IPS DF 6.9 (cell line): ENCODE measurements around the gene SLC23A2.
"Not testable (repeated sequence)": the region's sequence is repeated elsewhere in the genome, so short reads cannot be mapped to it uniquely, and the experiment has no call there.

ENCODE experiments used
- DNase-seq: peaks from one replicate; pipeline ENCODE4 v3.0.0-alpha.2; 2013; ENCODE audit warnings: low read depth, low spot score
- H3K27ac ChIP-seq: one replicate; pipeline ENCODE4 v1.5.1; 2013; ENCODE audit warnings: low read length, control low read depth
- H3K27me3 ChIP-seq: 2 replicates; pipeline ENCODE4 v1.6.1; 2013; ENCODE audit warnings: mild to moderate bottlenecking, low read length; ENCODE audit not compliant: control insufficient read depth, insufficient read depth
- H3K36me3 ChIP-seq: 2 replicates; pipeline ENCODE4 v1.6.1; 2013; ENCODE audit warnings: low read length; ENCODE audit not compliant: control insufficient read depth, insufficient read depth
- H3K4me1 ChIP-seq: 2 replicates; pipeline ENCODE4 v1.6.1; 2013; ENCODE audit warnings: low read length; ENCODE audit not compliant: control insufficient read depth, insufficient read depth
- H3K4me3 ChIP-seq: 2 replicates; pipeline ENCODE4 v1.5.1; 2013; ENCODE audit warnings: mild to moderate bottlenecking, low read length
- H3K9me3 ChIP-seq: 2 replicates; pipeline ENCODE4 v1.6.1; 2013; ENCODE audit warnings: low read length, inconsistent platforms; ENCODE audit not compliant: control insufficient read depth, insufficient read depth
- WGBS: extraction: QIAGEN DNeasy Blood & Tissue Kit; methylation state at CpG from one replicate; pipeline ENCODE4 v1.1.7; 2013; ENCODE audit warnings: mixed read lengths, missing lambda C conversion rate; ENCODE audit not compliant: insufficient read length, insufficient coverage; 5-methylcytosine and 5-hydroxymethylcytosine counted together

Gene SLC23A2

GRCh38 chr20:4880051-4880450, 121.3 kb downstream of the SLC23A2 start:
- Histone ChIP-seq H3K4me1 (no peaks in the 10 kb centered on the region), H3K4me3 (no peak overlapping the region), H3K36me3 (no peaks in the 10 kb centered on the region; the same call in 1 of the 2 replicates), H3K9me3 (no peaks in the 10 kb centered on the region), H3K27ac (no peak overlapping the region), H3K27me3 (no peaks in the 10 kb centered on the region)
- WGBS, result no CpG with 5 or more reads among the region's 5 CpGs
- DNase-seq, result no peak

GRCh38 chr20:4878099-4878498, 123.2 kb downstream of the SLC23A2 start:
- not testable (repeated sequence) for DNase-seq, H3K36me3 ChIP-seq, H3K4me1 ChIP-seq, H3K9me3 ChIP-seq, H3K4me3 ChIP-seq, H3K27me3 ChIP-seq, H3K27ac ChIP-seq
- no CpG with 5 or more reads among the region's 5 CpGs for WGBS

- H3K4me3 ChIP-seq, result no peak overlapping the region
- DNase-seq, result no peak
- H3K27ac ChIP-seq, result no peak overlapping the region
- H3K36me3 ChIP-seq, result no peaks in the 10 kb centered on the region
- no peaks in the 10 kb centered on the region for H3K27me3 ChIP-seq
- H3K4me1 ChIP-seq, result no peaks in the 10 kb centered on the region
- no CpG with 5 or more reads among the region's 5 CpGs for WGBS
- H3K9me3 ChIP-seq, result no peaks in the 10 kb centered on the region
Measured at GRCh38 chr20:4876731-4877130, 124.6 kb downstream of the SLC23A2 start.

GRCh38 chr20:4876301-4876700, 125.0 kb downstream of the SLC23A2 start:
- no CpG with 5 or more reads among the region's 4 CpGs for WGBS
- DNase-seq, result no peak
- no peak overlapping the region for H3K4me3 ChIP-seq
- H3K27me3 ChIP-seq, result no peaks in the 10 kb centered on the region
- no peaks in the 10 kb centered on the region for H3K36me3 ChIP-seq
- no peaks in the 10 kb centered on the region for H3K9me3 ChIP-seq
- no peak overlapping the region for H3K27ac ChIP-seq
- H3K4me1 ChIP-seq, result no peaks in the 10 kb centered on the region

GRCh38 chr20:4875578-4876067, 125.7 kb downstream of the SLC23A2 start:
- Histone ChIP-seq H3K27me3 (no peaks in the 10 kb centered on the region), H3K27ac (no peak overlapping the region), H3K4me3 (no peak overlapping the region), H3K4me1 (no peaks in the 10 kb centered on the region), H3K36me3 (no peaks in the 10 kb centered on the region), H3K9me3 (no peaks in the 10 kb centered on the region)
- DNase-seq, result no peak
- WGBS, result no CpG with 5 or more reads among the region's 16 CpGs

- Histone ChIP-seq H3K4me3 (no peak overlapping the region), H3K27me3 (no peaks in the 10 kb centered on the region), H3K27ac (no peak overlapping the region), H3K9me3 (no peaks in the 10 kb centered on the region), H3K4me1 (no peaks in the 10 kb centered on the region), H3K36me3 (no peaks in the 10 kb centered on the region)
- DNase-seq, result no peak
- no CpG with 5 or more reads among the region's 2 CpGs for WGBS
Measured at GRCh38 chr20:4873396-4873795, 127.9 kb downstream of the SLC23A2 start.

GRCh38 chr20:4871486-4871885, 129.8 kb downstream of the SLC23A2 start:
- no peak for DNase-seq
- WGBS, result no CpG with 5 or more reads among the region's 6 CpGs
- H3K4me1 ChIP-seq, result no peaks in the 10 kb centered on the region
- no peak overlapping the region for H3K4me3 ChIP-seq
- H3K27ac ChIP-seq, result no peak overlapping the region
- H3K27me3 ChIP-seq, result no peaks in the 10 kb centered on the region
- H3K9me3 ChIP-seq, result no peaks in the 10 kb centered on the region
- H3K36me3 ChIP-seq, result no peaks in the 10 kb centered on the region; the same call in 1 of the 2 replicates

- no peak overlapping the region for H3K4me3 ChIP-seq
- WGBS, result no CpG with 5 or more reads among the region's 5 CpGs
- no peaks in the 10 kb centered on the region for H3K27me3 ChIP-seq
- no peak for DNase-seq
- no peaks in the 10 kb centered on the region; the same call in 1 of the 2 replicates for H3K36me3 ChIP-seq
- no peak overlapping the region for H3K27ac ChIP-seq
- no peaks in the 10 kb centered on the region for H3K9me3 ChIP-seq
- H3K4me1 ChIP-seq, result no peaks in the 10 kb centered on the region
Measured at GRCh38 chr20:4870906-4871305, 130.4 kb downstream of the SLC23A2 start.

- H3K4me1 ChIP-seq, result no peaks in the 10 kb centered on the region
- no peak overlapping the region for H3K27ac ChIP-seq
- no peaks in the 10 kb centered on the region for H3K27me3 ChIP-seq
- H3K4me3 ChIP-seq, result no peak overlapping the region
- no CpG with 5 or more reads among the region's 20 CpGs for WGBS
- DNase-seq, result no peak
- H3K36me3 ChIP-seq, result no peaks in the 10 kb centered on the region; the same call in 1 of the 2 replicates
- H3K9me3 ChIP-seq, result no peaks in the 10 kb centered on the region
Measured at GRCh38 chr20:4869290-4870193, 131.8 kb downstream of the SLC23A2 start.

- Histone ChIP-seq H3K4me3 (no peak overlapping the region), H3K9me3 (no peaks in the 10 kb centered on the region), H3K4me1 (no peaks in the 10 kb centered on the region), H3K27ac (no peak overlapping the region), H3K36me3 (no peaks in the 10 kb centered on the region; the same call in 1 of the 2 replicates), H3K27me3 (no peaks in the 10 kb centered on the region)
- no CpG with 5 or more reads among the region's 4 CpGs for WGBS
- no peak for DNase-seq
Measured at GRCh38 chr20:4867051-4867450, 134.3 kb downstream of the SLC23A2 start.
